Activated CD8-positive, alpha-beta memory T cell treated with anti-CD3 and anti-CD28 coated beads for 24 hours (primary cell): ENCODE results near the gene PLD5.
"Not testable (repeated sequence)": the region's sequence is repeated elsewhere in the genome, so short reads cannot be mapped to it uniquely, and the experiment has no call there.

Source experiments
- DNase-seq: peaks from one replicate; pipeline ENCODE4 v3.0.0-alpha.2; 2020

PLD5 gene

GRCh38 chr1:242264419-242264818, 260.1 kb downstream of the PLD5 start:
- not testable (repeated sequence) for DNase-seq

- DNase-seq = no peak
Measured at GRCh38 chr1:242245255-242245654, 279.2 kb downstream of the PLD5 start.

DNA sequence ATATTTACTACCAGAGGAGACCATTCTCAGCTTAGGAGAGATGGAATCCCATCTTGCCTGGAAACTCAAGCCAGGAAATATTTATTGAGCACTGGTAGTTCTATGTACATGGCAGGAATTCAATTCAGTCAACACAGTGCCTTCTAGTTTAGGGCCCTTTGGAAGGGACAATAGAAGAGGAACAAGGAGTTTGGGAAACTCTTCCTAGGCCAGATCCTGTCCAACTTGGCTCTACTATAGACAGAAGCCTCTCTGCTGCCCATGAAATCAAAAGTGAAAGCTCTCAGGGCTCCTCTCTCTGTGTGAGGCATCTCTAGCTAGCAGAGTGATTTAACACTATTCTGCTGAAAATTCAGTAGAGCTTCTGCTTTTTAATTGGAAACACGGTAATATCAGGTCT, 281.0 kb downstream of the PLD5 start:
- DNase-seq = no peak

DNA sequence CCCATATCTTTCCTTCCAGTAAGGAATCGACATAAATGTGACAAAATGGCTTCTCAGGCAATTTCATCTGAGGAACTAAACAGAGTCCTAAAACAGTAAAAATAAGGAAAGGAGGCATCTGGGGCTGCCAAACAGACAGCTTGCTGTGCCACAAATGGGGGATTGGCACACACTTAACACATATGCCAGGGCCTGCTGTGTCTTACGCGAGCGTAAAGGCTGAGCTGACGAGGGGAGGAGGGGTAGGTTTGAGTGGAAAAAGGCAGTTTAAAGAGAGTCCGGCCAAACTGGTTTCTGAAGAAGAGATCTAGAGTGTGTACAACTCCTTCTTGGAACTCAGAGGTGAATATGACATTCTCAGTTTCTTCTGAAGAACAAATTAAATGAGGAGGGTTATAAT, 281.5 kb downstream of the PLD5 start:
- no peak for DNase-seq

DNA sequence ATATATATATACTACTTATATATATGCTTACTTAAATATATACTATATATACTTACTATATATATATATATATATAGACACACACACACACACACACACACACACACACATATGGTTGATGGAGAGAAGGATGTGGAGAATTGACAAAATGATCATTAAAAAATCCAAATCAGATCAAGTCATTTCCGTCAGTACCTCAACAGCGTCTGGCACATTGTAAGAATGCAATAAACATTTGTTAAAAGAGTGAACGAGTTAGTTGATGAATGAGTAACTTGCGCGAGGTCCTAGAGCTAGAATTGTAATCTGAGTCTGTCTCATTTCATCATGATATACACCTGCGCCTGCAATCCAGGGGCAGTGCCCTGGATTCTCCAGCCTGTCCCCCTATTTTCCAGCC, 282.6 kb downstream of the PLD5 start:
- DNase-seq = no peak

DNA sequence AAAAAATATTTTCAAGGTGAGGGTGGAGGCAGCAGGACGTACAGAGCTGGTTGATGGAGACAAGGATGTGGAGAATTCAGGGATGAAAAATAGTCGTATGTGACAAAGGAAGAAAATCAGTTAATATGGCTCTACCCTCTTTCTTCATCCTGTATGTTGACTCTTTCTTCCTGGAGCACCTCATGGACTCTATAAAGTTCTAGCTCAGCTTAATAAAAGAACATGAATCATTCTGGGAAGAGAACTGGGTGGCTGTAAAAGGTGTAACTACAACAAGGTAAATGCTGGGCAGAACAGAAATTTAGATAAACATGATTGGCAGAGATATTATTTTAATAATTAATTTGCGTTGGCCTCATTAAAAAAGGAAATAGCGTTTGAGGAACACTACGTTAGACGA, 283.8 kb downstream of the PLD5 start:
- no peak for DNase-seq

GRCh38 chr1:242240077-242240476, 284.4 kb downstream of the PLD5 start:
- DNase-seq = no peak

DNA sequence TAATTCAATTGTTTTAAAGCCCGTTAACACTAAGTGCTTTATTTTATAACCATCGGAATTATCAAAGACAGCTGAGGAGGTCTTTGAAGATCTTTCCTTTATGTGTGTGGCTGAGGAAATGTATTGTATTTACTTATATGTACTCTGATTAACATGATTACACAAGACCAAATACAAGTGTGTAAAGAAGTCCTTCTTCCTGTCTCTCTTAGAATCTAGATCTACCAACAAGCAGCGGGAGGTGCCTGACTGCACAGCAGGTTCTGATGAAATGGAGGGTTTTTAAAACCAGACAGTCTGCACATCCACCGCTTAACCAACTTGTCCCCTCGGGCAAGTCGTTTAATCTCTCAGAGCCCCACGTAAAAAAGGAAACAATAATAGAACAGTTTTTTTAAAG, 285.1 kb downstream of the PLD5 start:
- no peak for DNase-seq

DNA sequence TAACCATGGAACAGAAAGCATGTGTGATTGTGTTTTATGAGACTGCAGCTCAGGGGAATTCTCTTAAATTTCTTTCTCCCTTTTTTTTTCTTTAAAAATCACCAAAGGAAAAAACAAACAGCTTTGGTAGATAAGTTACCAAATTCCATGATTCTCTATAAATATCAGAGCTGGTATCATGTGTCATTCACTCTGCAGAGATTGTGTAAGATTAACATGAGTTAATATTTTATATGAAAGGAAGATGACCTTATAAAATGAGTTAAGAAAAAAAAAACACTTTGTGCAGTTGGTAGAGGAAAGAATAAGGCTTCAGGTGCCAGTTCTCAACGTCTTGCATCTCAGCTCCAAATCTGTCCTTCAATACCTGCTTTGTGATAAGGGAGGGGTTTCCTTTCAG, 287.4 kb downstream of the PLD5 start:
- no peak for DNase-seq

GRCh38 chr1:242228991-242229390, 295.5 kb downstream of the PLD5 start:
- no peak for DNase-seq

DNA sequence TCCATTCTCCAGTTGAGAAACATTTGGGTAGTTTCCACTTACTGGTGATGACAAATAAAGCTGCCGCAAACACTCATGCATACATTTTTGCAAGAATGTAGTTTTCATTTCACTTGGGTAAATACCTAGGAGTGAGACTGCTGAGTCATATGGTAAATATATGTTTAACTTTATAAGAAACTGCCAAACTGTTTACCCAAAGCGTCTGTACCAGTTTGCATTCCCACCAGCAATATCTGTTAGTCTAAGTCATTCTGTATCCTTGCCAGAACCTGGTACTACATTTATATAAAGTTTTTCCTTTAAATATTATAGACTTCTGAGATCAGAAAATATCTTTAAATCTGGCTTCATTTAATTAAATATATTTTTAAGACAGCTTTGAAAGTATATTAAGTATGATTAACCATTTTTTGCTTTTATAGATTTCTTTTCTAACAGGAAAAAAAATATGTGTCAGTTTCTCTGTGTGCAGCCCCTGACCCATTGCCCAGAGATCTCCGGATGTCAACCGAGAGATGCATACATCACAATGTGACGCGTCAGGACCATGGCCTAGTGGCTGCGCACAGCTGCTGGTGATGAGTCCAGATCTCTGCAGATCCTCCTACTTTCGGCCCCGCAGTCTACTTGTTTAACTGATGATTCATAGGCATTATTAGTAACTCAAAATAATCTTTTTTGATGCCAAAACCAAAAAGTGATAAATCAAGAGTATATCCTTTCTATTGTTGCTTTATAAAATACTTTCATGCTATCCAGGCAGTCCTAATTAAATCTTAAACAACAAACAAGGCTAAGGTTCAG, 298.5 kb downstream of the PLD5 start:
- DNase-seq = no peak

DNA sequence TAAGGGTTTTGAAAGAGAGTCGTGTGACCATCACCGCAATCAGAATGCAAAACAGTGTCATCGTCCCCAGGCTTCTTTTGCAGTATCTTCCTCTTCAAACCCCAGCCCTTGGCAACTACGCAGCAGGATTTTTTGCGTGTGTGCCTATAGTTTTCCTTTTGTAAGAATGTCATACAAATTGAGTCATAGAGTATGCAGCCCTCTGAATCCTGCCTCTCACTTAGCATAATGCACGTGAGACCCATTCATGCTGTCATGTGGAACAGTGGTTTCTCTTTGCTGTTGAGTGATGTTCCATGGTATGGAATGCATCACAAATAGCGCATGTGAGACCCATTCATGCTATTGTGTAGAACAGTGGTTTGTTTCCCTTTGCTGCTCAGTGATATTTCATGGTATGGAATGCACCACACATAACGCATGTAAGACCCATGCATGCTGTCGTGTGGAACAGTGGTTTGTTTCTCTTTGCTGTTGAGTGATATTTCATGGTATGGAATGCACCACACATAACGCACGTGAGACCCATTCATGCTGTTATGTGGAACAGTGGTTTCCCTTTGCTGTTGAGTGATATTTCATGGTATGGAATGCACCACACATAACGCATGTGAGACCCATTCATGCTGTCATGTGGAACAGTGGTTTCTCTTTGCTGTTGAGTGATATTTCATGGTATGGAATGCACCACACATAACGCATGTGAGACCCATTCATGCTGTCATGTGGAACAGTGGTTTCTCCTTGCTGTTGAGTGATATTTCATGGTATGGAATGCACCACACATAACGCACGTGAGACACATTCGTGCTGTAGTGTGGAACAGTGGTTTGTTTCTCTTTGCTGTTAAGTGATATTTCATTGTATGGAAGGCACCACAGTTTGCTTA, 299.4 kb downstream of the PLD5 start:
- not testable (repeated sequence) for DNase-seq

- no peak for DNase-seq
Measured at GRCh38 chr1:242224461-242224860, 300.0 kb downstream of the PLD5 start.

GRCh38 chr1:242219905-242220304, 304.6 kb downstream of the PLD5 start:
- DNase-seq = no peak

DNA sequence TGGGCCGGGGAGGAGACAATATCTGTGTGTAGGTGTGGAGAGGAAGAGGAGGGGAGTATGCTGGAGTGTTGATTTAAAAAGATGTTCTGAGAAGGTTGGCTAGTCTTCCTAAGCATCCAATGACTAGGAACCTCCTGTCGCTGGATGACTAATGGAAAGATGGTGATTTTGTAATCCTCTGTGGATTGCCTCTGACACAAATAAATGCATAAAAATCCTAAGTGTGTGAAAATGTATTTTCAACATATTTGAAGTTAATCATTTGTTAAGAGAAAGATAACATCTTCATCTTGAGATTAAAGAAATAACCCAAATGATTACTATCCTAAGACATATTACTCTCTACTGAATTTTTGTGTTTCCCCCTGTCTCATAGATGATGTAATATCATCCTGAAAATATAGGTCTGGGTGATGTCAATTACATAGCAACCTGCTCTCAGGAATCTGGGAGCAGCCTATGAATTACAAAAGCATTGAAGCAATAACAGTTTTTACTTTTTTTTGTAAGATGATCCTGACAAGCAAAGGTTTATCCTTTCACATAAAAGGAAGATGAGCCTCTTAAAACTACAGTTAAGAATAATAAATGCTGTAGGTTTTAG, 305.1 kb downstream of the PLD5 start:
- DNase-seq = no peak

DNA sequence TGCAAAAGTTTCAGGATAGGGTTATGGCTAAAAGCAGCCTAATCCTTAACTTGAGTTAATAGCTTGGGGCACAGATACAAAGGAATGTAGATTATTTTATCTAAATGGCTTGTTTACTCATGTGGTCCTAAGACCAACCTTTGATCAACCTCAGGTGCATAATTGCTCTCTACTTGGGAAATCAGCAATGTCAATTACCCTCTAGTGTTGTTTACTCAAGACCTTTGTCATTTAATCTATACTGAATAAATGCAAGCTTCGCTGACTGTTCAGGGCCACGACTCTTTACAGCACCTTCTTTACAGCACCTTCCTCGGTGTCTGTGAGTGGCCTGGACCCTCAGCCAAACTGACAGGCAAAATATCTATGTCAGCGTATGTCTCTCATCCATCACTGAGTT, 308.1 kb downstream of the PLD5 start:
- no peak for DNase-seq

DNA sequence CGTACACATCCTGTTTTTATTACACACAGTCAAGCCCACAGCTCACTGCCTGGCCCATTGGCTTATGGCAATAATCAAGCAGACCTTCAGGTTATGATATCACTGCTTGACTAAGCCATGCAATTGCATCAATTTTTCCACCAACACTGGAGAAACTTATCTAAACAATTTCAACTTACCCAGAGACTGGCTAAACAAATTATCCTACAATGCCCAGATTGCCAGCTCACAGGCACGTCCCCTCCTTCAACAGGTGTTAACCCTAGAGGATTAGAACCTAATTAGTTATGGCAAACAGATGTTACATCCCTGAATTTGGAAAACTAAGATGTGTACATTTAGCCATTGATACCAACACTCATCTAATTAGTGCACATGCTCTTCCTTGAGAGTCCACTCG, 310.0 kb downstream of the PLD5 start:
- DNase-seq = not testable (repeated sequence)

DNA sequence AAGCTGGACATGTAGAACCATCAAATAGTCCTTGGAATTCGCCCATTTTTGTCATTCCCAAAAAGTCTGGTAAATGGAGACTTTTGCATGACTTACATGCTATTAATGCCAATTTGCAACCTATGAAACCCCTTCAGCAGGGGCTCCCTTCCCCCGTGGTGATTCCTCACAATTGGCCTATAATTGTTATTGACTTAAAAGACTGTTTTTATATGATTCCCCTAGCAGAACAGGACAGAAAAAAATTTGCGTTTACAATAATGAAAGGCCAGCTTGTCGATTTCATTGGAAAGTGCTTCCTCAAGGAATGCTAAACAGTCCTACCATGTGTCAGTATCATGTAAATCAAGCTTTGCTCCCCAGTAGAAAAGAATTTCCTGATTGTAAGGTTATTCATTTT, 311.5 kb downstream of the PLD5 start:
- not testable (repeated sequence) for DNase-seq

DNA sequence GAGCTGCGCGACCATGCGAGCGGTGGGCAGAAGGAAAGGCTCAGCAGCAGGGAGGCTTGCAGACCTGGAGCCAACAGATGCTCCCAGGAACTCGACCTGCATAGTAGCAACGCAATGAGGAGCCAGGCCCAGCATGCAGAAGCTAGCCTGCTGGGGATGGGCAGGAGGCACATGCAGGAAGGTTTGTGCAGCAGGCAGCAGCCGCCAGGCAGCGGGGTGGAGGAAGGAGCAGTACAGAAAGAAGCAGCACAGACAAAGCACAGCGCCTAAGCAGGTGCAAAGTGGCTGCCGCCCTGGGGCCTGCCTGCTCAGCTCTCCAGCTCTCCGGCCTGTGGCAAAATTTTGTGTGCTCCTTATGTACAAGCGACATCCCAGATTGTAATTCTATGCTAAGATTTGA, 312.1 kb downstream of the PLD5 start:
- no peak for DNase-seq

- DNase-seq = no peak
Measured at GRCh38 chr1:242211254-242212022, 313.1 kb downstream of the PLD5 start.

GRCh38 chr1:242210316-242210715, 314.2 kb downstream of the PLD5 start:
- not testable (repeated sequence) for DNase-seq

GRCh38 chr1:242209063-242209462, 315.4 kb downstream of the PLD5 start:
- no peak for DNase-seq

- no peak for DNase-seq
Measured at GRCh38 chr1:242208021-242208420, 316.5 kb downstream of the PLD5 start.
